Breast epithelium (tissue), 4 donors: ENCODE results near the gene FRY. TPM values are rescaled to one million over a fixed set of nuclear protein-coding genes. Genes with fewer than 3 reads are reported as not detected.

Experiments used
- DNase-seq, 2 donors: peaks; one replicate each; pipeline ENCODE4 v3.0.0-alpha.2; 2019; ENCODE audit warnings: low spot score in 2 of 2
- H3K27ac ChIP-seq, 2 donors: fragments of 200-600 bp; sonication (generic) in 1 of 2; one replicate each; pipeline ENCODE4 v1.5.1; 2016 to 2019; ENCODE audit warnings: mild to moderate bottlenecking in 1 of 2
- H3K27me3 ChIP-seq, 2 donors: fragments of 200-600 bp; sonication (generic) in 1 of 2; one replicate each; pipeline versions ENCODE4 v1.5.1 to v1.6.0; 2017 to 2019; ENCODE audit warnings: control low read depth in 1 of 2, mild to moderate bottlenecking in 1 of 2
- H3K36me3 ChIP-seq: fragments of 200-600 bp; one replicate; pipeline ENCODE4 v1.5.1; 2019
- H3K4me1 ChIP-seq, 2 donors: fragments of 200-600 bp; sonication (generic); one replicate each; pipeline ENCODE4 v1.5.1; 2016 to 2019; ENCODE audit warnings: control low read depth in 1 of 2
- H3K4me3 ChIP-seq, 3 donors: fragments of 200-600 bp; sonication (generic); 1 replicate in 2 of 3; 2 replicates in 1 of 3; pipeline ENCODE4 v1.5.1; 2016 to 2019; ENCODE audit warnings: mild to moderate bottlenecking in 3 of 3, moderate library complexity in 2 of 3
- H3K9me3 ChIP-seq, 2 donors: fragments of 200-600 bp; sonication (generic) in 1 of 2; one replicate each; pipeline ENCODE4 v1.5.1; 2016 to 2019; ENCODE audit warnings: control low read depth in 1 of 2
- POLR2A ChIP-seq: fragments of 450-650 bp; IDR thresholded peaks from one replicate; pipeline ENCODE4 v1.6.1; 2016; ENCODE audit warnings: antibody characterized with exemption, mild to moderate bottlenecking, moderate library complexity
- POLR2AphosphoS5 ChIP-seq, 3 donors: sonication (generic); formaldehyde crosslinking; IDR thresholded peaks; one replicate each; pipeline ENCODE4 v1.6.1; 2017; ENCODE audit warnings: antibody characterized with exemption in 3 of 3
- intact Hi-C: fragments of 100-400 bp; cut with DNase I; formaldehyde crosslinking; loops from one replicate; pipeline ENCODE4 v1.15.1; 2023; ENCODE audit warnings: low total_unique reads
- total RNA-seq, 3 donors: library from RNA; depleted of rRNA; stranded (reverse); fragments of >200 nt; gene quantifications; one replicate each; pipeline ENCODE4 v1.1.0, GENCODE V29; 2016
- TF ChIP-seq, protein P1 (sequence below), 3 donors: fragments of 450-650 bp; IDR thresholded peaks; one replicate each; pipeline ENCODE4 v1.5.1; 2016 to 2017; ENCODE audit warnings: antibody characterized with exemption in 3 of 3, mild to moderate bottlenecking in 3 of 3, moderate library complexity in 3 of 3

The FRY gene
- total RNA-seq, 3 donors from 2014 or later = 41.0 to 52.8 (median 46.4) TPM

DNA sequence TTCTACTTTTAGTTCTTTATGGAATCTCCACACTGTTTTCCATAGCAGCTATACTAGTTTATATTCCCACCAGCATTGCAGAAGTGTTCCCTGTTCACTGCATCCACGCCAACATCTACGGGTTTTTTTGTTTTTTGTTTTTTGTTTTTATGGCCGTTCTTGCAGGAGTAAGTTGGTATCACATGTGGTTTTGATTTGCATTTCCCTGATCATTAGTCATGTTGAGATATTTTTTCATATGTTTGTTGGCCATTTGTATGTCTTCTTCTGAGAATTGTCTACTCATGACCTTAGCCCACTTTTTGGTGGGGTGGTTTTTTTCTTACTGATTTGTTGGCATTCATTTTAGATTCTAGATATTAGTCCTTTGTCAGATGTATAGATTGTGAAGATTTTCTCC, 89.7 kb downstream of the FRY start:
- TF ChIP-seq POLR2AphosphoS5 (IDR thresholded peaks at IDR 0.05) (no peak), POLR2A (no peak)
- TF ChIP-seq, protein P1, sequence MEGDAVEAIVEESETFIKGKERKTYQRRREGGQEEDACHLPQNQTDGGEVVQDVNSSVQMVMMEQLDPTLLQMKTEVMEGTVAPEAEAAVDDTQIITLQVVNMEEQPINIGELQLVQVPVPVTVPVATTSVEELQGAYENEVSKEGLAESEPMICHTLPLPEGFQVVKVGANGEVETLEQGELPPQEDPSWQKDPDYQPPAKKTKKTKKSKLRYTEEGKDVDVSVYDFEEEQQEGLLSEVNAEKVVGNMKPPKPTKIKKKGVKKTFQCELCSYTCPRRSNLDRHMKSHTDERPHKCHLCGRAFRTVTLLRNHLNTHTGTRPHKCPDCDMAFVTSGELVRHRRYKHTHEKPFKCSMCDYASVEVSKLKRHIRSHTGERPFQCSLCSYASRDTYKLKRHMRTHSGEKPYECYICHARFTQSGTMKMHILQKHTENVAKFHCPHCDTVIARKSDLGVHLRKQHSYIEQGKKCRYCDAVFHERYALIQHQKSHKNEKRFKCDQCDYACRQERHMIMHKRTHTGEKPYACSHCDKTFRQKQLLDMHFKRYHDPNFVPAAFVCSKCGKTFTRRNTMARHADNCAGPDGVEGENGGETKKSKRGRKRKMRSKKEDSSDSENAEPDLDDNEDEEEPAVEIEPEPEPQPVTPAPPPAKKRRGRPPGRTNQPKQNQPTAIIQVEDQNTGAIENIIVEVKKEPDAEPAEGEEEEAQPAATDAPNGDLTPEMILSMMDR (IDR thresholded peaks at IDR 0.05) = no peak
- H3K36me3 ChIP-seq = no peaks in the 10 kb centered on the region
- no peak for DNase-seq
- H3K27ac ChIP-seq = no peak overlapping the region
- H3K27me3 ChIP-seq = no peaks in the 10 kb centered on the region
- H3K4me1 ChIP-seq = no peaks in the 10 kb centered on the region
- no peaks in the 10 kb centered on the region for H3K9me3 ChIP-seq
- no peak overlapping the region for H3K4me3 ChIP-seq
- intact Hi-C loops = no loop called here

DNA sequence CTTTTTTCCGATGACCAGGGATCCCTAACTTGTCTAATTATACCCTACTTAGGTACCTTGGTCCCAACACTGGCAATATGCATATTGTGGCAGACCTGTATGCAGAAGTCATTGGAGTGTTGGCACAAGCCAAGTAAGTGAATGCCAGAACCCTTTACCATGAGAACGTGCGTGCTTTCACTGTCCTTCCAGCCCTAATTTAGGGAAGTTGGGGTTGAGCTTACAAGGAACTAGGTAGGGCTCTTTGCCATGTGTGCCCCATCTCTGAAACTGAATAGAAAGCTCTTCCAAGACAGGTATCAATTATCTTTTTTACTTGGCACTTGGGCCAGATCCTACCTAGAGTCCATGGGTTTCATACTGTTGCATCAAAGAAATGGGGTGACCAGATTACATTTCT, 93.2 kb downstream of the FRY start:
- Histone ChIP-seq H3K4me1 (no peaks in the 10 kb centered on the region), H3K4me3 (no peak overlapping the region), H3K9me3 (no peaks in the 10 kb centered on the region), H3K36me3 (no peaks in the 10 kb centered on the region), H3K27ac (peak overlapping the region; percentile 67 to 74), H3K27me3 (no peaks in the 10 kb centered on the region)
- intact Hi-C loops = no loop called here
- no peak for DNase-seq
- no peak for TF ChIP-seq POLR2AphosphoS5 (IDR thresholded peaks at IDR 0.05)
- TF ChIP-seq POLR2A = no peak
- TF ChIP-seq, protein P1 (IDR thresholded peaks at IDR 0.05) = no peak

DNA sequence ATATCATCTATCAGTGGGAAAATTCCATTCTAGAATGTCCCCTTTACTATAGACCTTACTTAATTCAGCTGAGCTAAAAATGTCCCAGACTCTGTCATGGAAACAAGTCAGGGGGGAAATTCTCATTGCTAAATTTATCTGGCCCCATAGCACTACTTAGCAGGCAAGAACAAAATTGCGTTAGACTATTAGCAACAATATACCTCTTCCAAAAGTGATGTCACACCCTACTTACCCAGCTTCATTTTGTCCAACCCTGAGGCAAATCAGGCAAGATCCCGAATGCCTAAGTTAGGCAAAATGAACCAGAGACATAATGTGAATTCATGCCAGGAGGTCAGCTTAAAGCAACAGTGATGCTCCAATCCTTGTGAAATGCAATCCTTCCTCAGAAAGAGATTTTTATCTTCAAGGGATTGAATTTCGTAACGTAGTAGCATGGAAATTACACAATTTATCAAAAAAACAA, 93.7 kb downstream of the FRY start:
- H3K27ac ChIP-seq = peak overlapping the region; percentile 67 to 74
- H3K27me3 ChIP-seq = no peaks in the 10 kb centered on the region
- H3K4me1 ChIP-seq = no peaks in the 10 kb centered on the region
- H3K36me3 ChIP-seq = no peaks in the 10 kb centered on the region
- peak in 1 of 2 donors; percentile 64 for DNase-seq
- intact Hi-C loops = no loop called here
- no peak overlapping the region for H3K4me3 ChIP-seq
- TF ChIP-seq, protein P1 (IDR thresholded peaks at IDR 0.05) = no peak
- peak in 1 of 3 donors; percentile 35 for TF ChIP-seq POLR2AphosphoS5 (IDR thresholded peaks at IDR 0.05)
- no peaks in the 10 kb centered on the region for H3K9me3 ChIP-seq

DNA sequence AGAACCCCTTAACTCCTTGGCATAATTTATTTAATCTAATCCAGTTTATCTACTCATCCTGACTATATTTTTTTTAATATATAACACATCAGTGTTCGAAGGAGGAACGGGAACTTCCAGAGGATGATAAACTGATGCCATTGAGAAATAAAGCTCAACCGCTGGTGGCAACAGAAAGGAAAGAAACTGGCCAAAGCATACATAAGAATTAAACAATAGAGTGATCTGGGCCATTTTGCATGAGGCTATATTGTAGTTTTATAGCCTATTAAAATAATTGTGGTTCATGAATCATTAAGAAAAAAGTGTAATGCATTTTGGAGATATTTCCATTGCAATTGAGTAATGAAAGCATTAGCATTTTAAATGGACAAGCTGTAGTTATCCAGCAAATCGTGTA, 94.2 kb downstream of the FRY start:
- Histone ChIP-seq H3K27me3 (no peaks in the 10 kb centered on the region), H3K27ac (peak overlapping the region; percentile 67 to 74), H3K4me1 (no peaks in the 10 kb centered on the region), H3K36me3 (no peaks in the 10 kb centered on the region), H3K4me3 (no peak overlapping the region), H3K9me3 (no peaks in the 10 kb centered on the region)
- TF ChIP-seq POLR2AphosphoS5 (IDR thresholded peaks at IDR 0.05) (no peak), POLR2A (no peak)
- TF ChIP-seq, protein P1 (IDR thresholded peaks at IDR 0.05) = no peak
- intact Hi-C loops = no loop called here
- no peak for DNase-seq

DNA sequence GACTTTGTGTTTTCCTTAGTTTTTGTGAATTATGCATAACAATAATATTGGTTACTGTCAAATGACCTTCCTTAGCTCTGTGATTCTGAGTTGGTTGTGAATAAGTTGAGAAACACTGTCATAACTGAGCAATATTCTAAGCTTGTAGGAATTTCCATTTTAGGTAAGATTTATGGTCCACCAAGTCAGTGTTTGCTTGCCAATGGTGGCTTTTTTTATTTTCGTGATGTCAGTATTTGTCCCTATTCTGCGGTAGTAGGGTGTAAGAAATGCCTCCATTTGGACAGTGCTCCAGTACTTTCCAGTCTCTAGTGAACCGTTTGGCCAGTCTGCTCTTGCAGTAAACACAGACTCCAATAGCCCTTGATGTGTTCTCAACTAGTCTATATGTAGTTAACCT, 94.7 kb downstream of the FRY start:
- Histone ChIP-seq H3K36me3 (no peaks in the 10 kb centered on the region), H3K27ac (peak overlapping the region; percentile 67 to 74), H3K4me3 (no peak overlapping the region), H3K4me1 (no peaks in the 10 kb centered on the region), H3K9me3 (no peaks in the 10 kb centered on the region), H3K27me3 (no peaks in the 10 kb centered on the region)
- DNase-seq = no peak
- TF ChIP-seq POLR2A = no peak
- intact Hi-C loops = no loop called here

DNA sequence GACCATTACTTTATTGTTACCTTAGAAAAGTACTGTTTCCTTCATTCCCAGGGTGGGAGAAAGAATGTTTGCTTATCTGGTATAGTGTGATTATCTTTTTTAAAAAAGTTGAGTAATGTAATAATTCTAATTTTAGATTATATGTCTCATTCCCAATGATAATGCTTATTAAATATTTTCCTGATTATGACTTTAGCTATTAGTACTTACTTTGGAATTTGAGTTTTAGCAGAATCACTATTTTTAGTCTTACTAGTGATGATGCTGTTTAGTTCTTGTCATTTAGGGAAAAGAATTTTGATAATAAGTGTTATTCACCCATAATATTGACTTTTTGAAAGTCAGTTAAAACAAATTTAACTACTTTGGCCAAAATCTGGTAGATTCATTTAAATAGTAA, 95.2 kb downstream of the FRY start:
- intact Hi-C loops = no loop called here
- H3K36me3 ChIP-seq = no peaks in the 10 kb centered on the region
- no peak overlapping the region for H3K4me3 ChIP-seq
- TF ChIP-seq POLR2AphosphoS5 (IDR thresholded peaks at IDR 0.05) (no peak), POLR2A (no peak)
- TF ChIP-seq, protein P1 (IDR thresholded peaks at IDR 0.05) = no peak
- no peak for DNase-seq
- no peak overlapping the region for H3K27ac ChIP-seq
- H3K4me1 ChIP-seq = no peaks in the 10 kb centered on the region
- no peaks in the 10 kb centered on the region for H3K27me3 ChIP-seq
- no peaks in the 10 kb centered on the region for H3K9me3 ChIP-seq
